Neural progenitor cell (in vitro differentiated cells): Measurements from ENCODE around the gene GYPC. TPM values are rescaled to one million over a fixed set of nuclear protein-coding genes. Genes with fewer than 3 reads are reported as not detected.

ENCODE experiments used
- DNase-seq: peaks from one replicate; pipeline ENCODE4 v3.0.0-alpha.2; 2016; ENCODE audit warnings: low spot score
- H2AFZ ChIP-seq: fragments of 200-600 bp; sonication (generic); replicated peaks from 2 replicates; pipeline ENCODE4 v1.6.1; 2016; ENCODE audit warnings: antibody characterized with exemption
- H3F3A ChIP-seq: fragments of 200-600 bp; sonication (generic); 2 replicates; pipeline ENCODE4 v1.6.1; 2016; ENCODE audit warnings: antibody characterized with exemption, low read depth
- H3K27ac ChIP-seq: fragments of 200-600 bp; sonication (generic); 2 replicates; pipeline ENCODE4 v1.5.1; 2016; ENCODE audit warnings: mild to moderate bottlenecking
- H3K27me3 ChIP-seq: fragments of 200-600 bp; sonication (generic); 2 replicates; pipeline ENCODE4 v1.6.1; 2016; ENCODE audit warnings: mild to moderate bottlenecking, moderate library complexity
- H3K36me3 ChIP-seq: fragments of 200-600 bp; sonication (generic); 2 replicates; pipeline ENCODE4 v1.5.1; 2016
- H3K4me1 ChIP-seq: fragments of 200-600 bp; sonication (generic); 2 replicates; pipeline ENCODE4 v1.6.1; 2016; ENCODE audit warnings: mixed run types
- H3K4me2 ChIP-seq: fragments of 200-600 bp; sonication (generic); 2 replicates; pipeline ENCODE4 v1.6.1; 2016
- H3K4me3 ChIP-seq: fragments of 200-600 bp; sonication (generic); 2 replicates; pipeline ENCODE4 v1.5.1; 2016
- H3K79me2 ChIP-seq: fragments of 200-600 bp; sonication (generic); 2 replicates; pipeline ENCODE4 v1.6.1; 2016; ENCODE audit warnings: low read depth
- H3K9ac ChIP-seq: fragments of 200-600 bp; sonication (generic); 2 replicates; pipeline ENCODE4 v1.6.1; 2016
- H3K9me3 ChIP-seq: fragments of 200-600 bp; sonication (generic); 2 replicates; pipeline ENCODE4 v1.5.1; 2016; ENCODE audit warnings: low read depth
- H4K20me1 ChIP-seq: fragments of 200-600 bp; sonication (generic); 2 replicates; pipeline ENCODE4 v1.6.1; 2016; ENCODE audit warnings: low read depth
- H3K27ac Mint-ChIP-seq: 3 replicates; pipeline ENCODE4 v1.8.0; 2021; ENCODE audit warnings: mixed read lengths
- H3K27me3 Mint-ChIP-seq: 2 replicates; pipeline ENCODE4 v1.8.0; 2022; ENCODE audit warnings: low read depth, mild to moderate bottlenecking, inconsistent platforms, moderate library complexity, mixed read lengths; ENCODE audit not compliant: insufficient read depth
- H3K36me3 Mint-ChIP-seq: 3 replicates; pipeline ENCODE4 v1.8.0; 2021; ENCODE audit warnings: mixed read lengths
- H3K4me1 Mint-ChIP-seq: 3 replicates; pipeline ENCODE4 v1.8.0; 2021; ENCODE audit warnings: mixed read lengths
- H3K4me3 Mint-ChIP-seq: 3 replicates; pipeline ENCODE4 v1.8.0; 2021; ENCODE audit warnings: mild to moderate bottlenecking, moderate library complexity, mixed read lengths
- H3K9me3 Mint-ChIP-seq: 3 replicates; pipeline ENCODE4 v1.8.0; 2020; ENCODE audit warnings: mixed read lengths
- EZH2 ChIP-seq: fragments of 200-600 bp; sonication (generic); IDR thresholded peaks from 2 replicates; pipeline ENCODE4 v1.6.1; 2017; ENCODE audit warnings: antibody characterized with exemption, mild to moderate bottlenecking, moderate library complexity
- EZH2phosphoT487 ChIP-seq: fragments of 200-600 bp; sonication (generic); IDR thresholded peaks from 2 replicates; pipeline ENCODE4 v1.6.1; 2017; ENCODE audit warnings: antibody characterized with exemption
- total RNA-seq: library from RNA; depleted of rRNA; stranded (reverse); fragments of >200 nt; gene quantifications from 2 replicates; pipeline ENCODE4 v1.2.3, GENCODE V29; 2015; ENCODE audit warnings: low replicate concordance
- TF ChIP-seq, protein P1 (sequence below): fragments of 200-600 bp; sonication (generic); IDR thresholded peaks from 2 replicates; pipeline ENCODE4 v1.5.1; 2017; ENCODE audit warnings: antibody characterized with exemption, mild to moderate bottlenecking

The GYPC gene
- total RNA-seq, 1 donor from 2014 or later = 3.4 TPM

DNA sequence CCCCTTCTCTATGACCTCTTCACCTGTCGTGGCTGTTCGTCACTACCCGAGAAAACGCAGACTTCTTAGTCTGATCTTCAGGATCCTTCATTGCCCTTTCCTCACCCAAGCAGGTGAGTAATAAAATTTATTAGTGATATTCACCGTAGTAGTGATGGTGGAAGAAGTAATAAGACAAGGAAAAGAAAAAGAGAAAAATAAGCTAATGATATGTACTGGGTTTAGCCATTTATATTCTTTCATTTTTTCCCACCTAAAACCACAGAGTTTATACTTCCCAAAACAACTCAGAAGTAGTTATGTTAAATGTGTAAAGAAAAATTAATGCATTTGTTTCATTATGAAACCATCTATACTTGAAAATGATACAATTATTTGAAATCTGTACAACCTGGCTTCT lies 19.7 kb downstream of the GYPC start:
- H3K4me3 Mint-ChIP-seq = no peak overlapping the region
- Histone ChIP-seq H3K27me3 (no peaks in the 10 kb centered on the region), H4K20me1 (no peaks in the 10 kb centered on the region), H3K4me1 (no peaks in the 10 kb centered on the region), H3F3A (no peaks in the 10 kb centered on the region), H3K36me3 (peaks cover 4% of the 10 kb centered on the region), H3K27ac (no peak overlapping the region), H3K9ac (no peak overlapping the region), H3K79me2 (no peaks in the 10 kb centered on the region), H3K9me3 (peaks cover 7% of the 10 kb centered on the region), H3K4me3 (no peak overlapping the region), H2AFZ (no peak overlapping the region), H3K4me2 (no peak overlapping the region)
- H3K4me1 Mint-ChIP-seq = peaks cover 7% of the 10 kb centered on the region
- peaks cover 43% of the 10 kb centered on the region for H3K36me3 Mint-ChIP-seq
- no peak overlapping the region for H3K27ac Mint-ChIP-seq
- TF ChIP-seq, protein P1, sequence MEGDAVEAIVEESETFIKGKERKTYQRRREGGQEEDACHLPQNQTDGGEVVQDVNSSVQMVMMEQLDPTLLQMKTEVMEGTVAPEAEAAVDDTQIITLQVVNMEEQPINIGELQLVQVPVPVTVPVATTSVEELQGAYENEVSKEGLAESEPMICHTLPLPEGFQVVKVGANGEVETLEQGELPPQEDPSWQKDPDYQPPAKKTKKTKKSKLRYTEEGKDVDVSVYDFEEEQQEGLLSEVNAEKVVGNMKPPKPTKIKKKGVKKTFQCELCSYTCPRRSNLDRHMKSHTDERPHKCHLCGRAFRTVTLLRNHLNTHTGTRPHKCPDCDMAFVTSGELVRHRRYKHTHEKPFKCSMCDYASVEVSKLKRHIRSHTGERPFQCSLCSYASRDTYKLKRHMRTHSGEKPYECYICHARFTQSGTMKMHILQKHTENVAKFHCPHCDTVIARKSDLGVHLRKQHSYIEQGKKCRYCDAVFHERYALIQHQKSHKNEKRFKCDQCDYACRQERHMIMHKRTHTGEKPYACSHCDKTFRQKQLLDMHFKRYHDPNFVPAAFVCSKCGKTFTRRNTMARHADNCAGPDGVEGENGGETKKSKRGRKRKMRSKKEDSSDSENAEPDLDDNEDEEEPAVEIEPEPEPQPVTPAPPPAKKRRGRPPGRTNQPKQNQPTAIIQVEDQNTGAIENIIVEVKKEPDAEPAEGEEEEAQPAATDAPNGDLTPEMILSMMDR = no peak
- TF ChIP-seq EZH2 = no peak
- no peak for TF ChIP-seq EZH2phosphoT487
- H3K9me3 Mint-ChIP-seq = peaks cover 29% of the 10 kb centered on the region
- peaks cover 5% of the 10 kb centered on the region for H3K27me3 Mint-ChIP-seq
- DNase-seq = no peak

DNA sequence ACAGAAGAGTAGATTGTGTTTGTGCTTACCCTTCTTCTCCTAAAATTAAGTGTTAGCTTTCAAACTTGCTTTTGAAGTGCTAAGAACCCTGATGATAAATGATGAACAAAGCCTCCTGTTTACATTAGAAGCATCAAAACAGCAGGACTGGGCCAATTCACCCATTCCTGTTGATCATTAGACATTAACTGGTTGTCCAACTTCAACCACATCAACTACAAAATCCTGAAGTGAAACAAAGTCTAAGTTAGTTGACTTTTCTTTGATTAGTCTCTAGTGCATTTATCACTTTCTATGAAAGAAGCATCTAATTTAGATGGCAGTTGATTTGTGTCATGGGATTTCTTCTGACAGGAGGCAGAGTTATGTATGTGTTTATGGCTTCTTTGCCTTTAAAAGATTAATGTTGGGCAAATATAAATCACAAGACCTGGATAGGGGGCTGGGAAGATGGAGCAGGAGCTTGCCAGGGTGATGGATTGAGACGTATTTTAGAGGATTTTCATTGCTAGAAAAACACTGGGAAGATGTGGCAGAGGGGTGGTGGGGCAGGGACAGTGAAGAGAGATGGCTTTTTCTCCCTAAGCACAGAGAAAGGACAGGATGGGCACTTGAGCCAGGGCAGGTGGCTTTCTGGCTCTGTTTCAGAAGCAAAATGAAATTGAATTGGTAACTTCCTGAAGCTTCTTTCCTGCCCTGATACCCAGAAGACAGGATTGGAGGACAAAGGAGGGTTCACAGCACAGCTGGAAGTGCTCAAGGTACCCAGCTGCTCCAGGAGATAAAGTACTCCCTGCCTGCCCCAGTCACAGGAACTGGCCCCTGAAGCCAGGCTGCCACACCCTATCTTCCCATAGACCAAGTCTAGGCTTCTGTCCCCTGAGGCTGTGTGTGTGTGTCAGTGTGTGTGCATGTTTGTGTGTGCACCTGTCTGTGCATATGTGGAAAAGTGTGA lies 20.5 kb downstream of the GYPC start:
- peaks cover 6% of the 10 kb centered on the region for H3K4me1 Mint-ChIP-seq
- H4K20me1 ChIP-seq = no peaks in the 10 kb centered on the region
- peaks cover 7% of the 10 kb centered on the region for H3K9me3 ChIP-seq
- H3K9ac ChIP-seq = no peak overlapping the region
- no peak overlapping the region for H2AFZ ChIP-seq
- no peak overlapping the region for H3K4me3 Mint-ChIP-seq
- TF ChIP-seq, protein P1 = no peak
- TF ChIP-seq EZH2 = no peak
- TF ChIP-seq EZH2phosphoT487 = no peak
- H3F3A ChIP-seq = no peaks in the 10 kb centered on the region
- H3K4me2 ChIP-seq = no peak overlapping the region
- H3K9me3 Mint-ChIP-seq = peaks cover 29% of the 10 kb centered on the region
- H3K27ac Mint-ChIP-seq = no peak overlapping the region
- H3K79me2 ChIP-seq = no peaks in the 10 kb centered on the region
- H3K36me3 Mint-ChIP-seq = peaks cover 51% of the 10 kb centered on the region
- H3K4me1 ChIP-seq = no peaks in the 10 kb centered on the region
- H3K27me3 Mint-ChIP-seq = peaks cover 2% of the 10 kb centered on the region
- no peaks in the 10 kb centered on the region for H3K27me3 ChIP-seq
- peaks cover 4% of the 10 kb centered on the region for H3K36me3 ChIP-seq
- DNase-seq = no peak
- no peak overlapping the region for H3K4me3 ChIP-seq
- H3K27ac ChIP-seq = no peak overlapping the region

DNA sequence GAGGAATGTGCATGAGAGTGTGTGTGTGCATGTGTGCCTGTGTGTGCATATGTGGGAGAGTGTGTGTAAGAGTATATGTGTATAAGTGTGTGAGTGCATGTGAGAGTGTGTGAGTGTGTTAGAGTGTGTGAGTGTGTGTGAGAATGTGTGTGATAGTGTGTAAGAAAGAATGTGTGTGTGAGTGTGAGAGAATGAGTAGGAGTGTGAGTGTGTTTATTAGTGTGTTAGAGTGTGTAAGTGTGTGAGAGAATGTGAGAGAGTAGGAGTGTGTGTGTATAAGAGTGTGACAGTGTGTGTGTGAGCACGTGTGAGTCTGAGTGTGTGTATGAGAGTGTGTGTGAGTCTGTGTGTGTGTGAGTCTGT lies 21.2 kb downstream of the GYPC start:
- Histone ChIP-seq H3K36me3 (peaks cover 4% of the 10 kb centered on the region), H3F3A (no peaks in the 10 kb centered on the region), H3K9me3 (peaks cover 7% of the 10 kb centered on the region), H3K79me2 (no peaks in the 10 kb centered on the region), H3K27ac (no peak overlapping the region), H3K27me3 (no peaks in the 10 kb centered on the region), H3K9ac (no peak overlapping the region), H3K4me3 (no peak overlapping the region), H3K4me2 (no peak overlapping the region), H3K4me1 (no peaks in the 10 kb centered on the region), H2AFZ (no peak overlapping the region), H4K20me1 (no peaks in the 10 kb centered on the region)
- Mint-ChIP-seq H3K9me3 (peaks cover 29% of the 10 kb centered on the region), H3K36me3 (peaks cover 53% of the 10 kb centered on the region), H3K4me3 (no peak overlapping the region), H3K4me1 (peaks cover 6% of the 10 kb centered on the region), H3K27ac (no peak overlapping the region), H3K27me3 (peaks cover 2% of the 10 kb centered on the region)
- TF ChIP-seq, protein P1 = no peak
- TF ChIP-seq EZH2phosphoT487 = no peak
- TF ChIP-seq EZH2 = no peak
- no peak for DNase-seq
